ENCODE data around the gene PRRT3. TPM values are rescaled to one million over a fixed set of nuclear protein-coding genes. Genes with fewer than 3 reads are reported as not detected.

The PRRT3 gene
- total RNA-seq, 1 experiment from 2014 or later, result 19.5 TPM

GRCh38 chr3:9918261-9919038, 33.8 kb downstream of the PRRT3 start:
- no peak overlapping the region for H3T11ph ChIP-seq (ENCODE audit: low read length)

More at GRCh38 chr3:9918261-9919038, 33.8 kb downstream of the PRRT3 start:
- Histone ChIP-seq H3K9ac (ENCODE audit: extremely low read depth, insufficient read length, low read length) (no peak overlapping the region), H4K91ac (ENCODE audit: insufficient read length, low read depth, low read length) (no peak overlapping the region), H3K79me2 (ENCODE audit: insufficient read depth, low read length) (no peaks in the 10 kb centered on the region), H2BK120ac (ENCODE audit: low read depth, low read length, poor library complexity, severe bottlenecking) (no peak overlapping the region), H3K9me3 (ENCODE audit: control insufficient read depth, low read depth, low read length) (no peaks in the 10 kb centered on the region), H3K4me2 (ENCODE audit: insufficient read depth, insufficient read length, low read length) (no peak overlapping the region), H3K27me3 (ENCODE audit: insufficient read depth, low read length) (no peaks in the 10 kb centered on the region; the same call in 1 of the 2 replicates), H2BK15ac (ENCODE audit: low read depth, low read length) (no peak overlapping the region), H3K79me1 (ENCODE audit: insufficient read depth, low read depth, low read length, poor library complexity, severe bottlenecking) (no peaks in the 10 kb centered on the region), H2AK5ac (ENCODE audit: insufficient read length, low read length) (no peak overlapping the region), H2BK12ac (ENCODE audit: insufficient read length, low read depth, low read length) (no peak overlapping the region), H2BK20ac (ENCODE audit: low read depth, low read length, poor library complexity, severe bottlenecking) (no peak overlapping the region), H3K18ac (ENCODE audit: insufficient read length, low read depth, low read length) (no peak overlapping the region), H3K56ac (ENCODE audit: insufficient read length, low read depth, low read length) (no peak overlapping the region), H3K23me2 (ENCODE audit: insufficient read length, low read depth, low read length, poor library complexity, severe bottlenecking) (peaks cover 15% of the 10 kb centered on the region), H4K8ac (replicated peaks; ENCODE audit: insufficient read length, low read depth, low read length) (no peak overlapping the region), H2BK5ac (ENCODE audit: insufficient read length, low read length) (no peak overlapping the region), H4K5ac (ENCODE audit: insufficient read length, low read depth, low read length) (no peak overlapping the region), H3K27ac (ENCODE audit: insufficient read length, low read depth, low read length) (no peak overlapping the region), H2AFZ (ENCODE audit: low read length) (no peak overlapping the region), H3K4me1 (ENCODE audit: insufficient read depth, low read length) (peaks cover 4% of the 10 kb centered on the region; the same call in 1 of the 2 replicates), H3K23ac (ENCODE audit: insufficient read length, low read depth, low read length) (no peak overlapping the region), H4K20me1 (ENCODE audit: control insufficient read depth, insufficient read depth, insufficient read length) (no peaks in the 10 kb centered on the region), H3K4ac (ENCODE audit: low read depth, low read length) (no peak overlapping the region), H3K14ac (ENCODE audit: insufficient read depth, low read length) (no peak overlapping the region)
- DNase-seq, result no peak
- Mint-ChIP-seq H3K27me3 (ENCODE audit: low read depth) (peaks cover 15% of the 10 kb centered on the region), H3K27ac (no peak overlapping the region), H3K4me3 (no peak overlapping the region), H3K36me3 (ENCODE audit: insufficient read depth in 1 of 3, low read depth in 3 of 3) (no peaks in the 10 kb centered on the region), H3K4me1 (peaks cover 15 to 27% of the 10 kb centered on the region in 2 experiments), H3K9me3 (no peaks in the 10 kb centered on the region)
- TF ChIP-seq, protein P1, sequence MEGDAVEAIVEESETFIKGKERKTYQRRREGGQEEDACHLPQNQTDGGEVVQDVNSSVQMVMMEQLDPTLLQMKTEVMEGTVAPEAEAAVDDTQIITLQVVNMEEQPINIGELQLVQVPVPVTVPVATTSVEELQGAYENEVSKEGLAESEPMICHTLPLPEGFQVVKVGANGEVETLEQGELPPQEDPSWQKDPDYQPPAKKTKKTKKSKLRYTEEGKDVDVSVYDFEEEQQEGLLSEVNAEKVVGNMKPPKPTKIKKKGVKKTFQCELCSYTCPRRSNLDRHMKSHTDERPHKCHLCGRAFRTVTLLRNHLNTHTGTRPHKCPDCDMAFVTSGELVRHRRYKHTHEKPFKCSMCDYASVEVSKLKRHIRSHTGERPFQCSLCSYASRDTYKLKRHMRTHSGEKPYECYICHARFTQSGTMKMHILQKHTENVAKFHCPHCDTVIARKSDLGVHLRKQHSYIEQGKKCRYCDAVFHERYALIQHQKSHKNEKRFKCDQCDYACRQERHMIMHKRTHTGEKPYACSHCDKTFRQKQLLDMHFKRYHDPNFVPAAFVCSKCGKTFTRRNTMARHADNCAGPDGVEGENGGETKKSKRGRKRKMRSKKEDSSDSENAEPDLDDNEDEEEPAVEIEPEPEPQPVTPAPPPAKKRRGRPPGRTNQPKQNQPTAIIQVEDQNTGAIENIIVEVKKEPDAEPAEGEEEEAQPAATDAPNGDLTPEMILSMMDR (conservative IDR thresholded peaks at IDR 0.05), result no peak
- no CpG with 5 or more reads among the region's 8 CpGs for WGBS (ENCODE audit: extremely low coverage, insufficient read length, low lambda C conversion rate)

Data from H9 (cell line).